OCI-LY7 (cell line): ENCODE results near the gene SLC9C1. TPM values are rescaled to one million over a fixed set of nuclear protein-coding genes. Genes with fewer than 3 reads are reported as not detected.

ENCODE experiments used
- BruUV-seq: library from RNA; stranded (reverse); fragments of 400-500 nt; replicated peaks from 2 replicates; lab custom pipeline; 2021; lab: Mats Ljungman, UMichigan
- CTCF ChIA-PET: fragments of 300-600 bp; sonication (Branson Sonifier 250); formaldehyde crosslinking; loops from one replicate; lab custom pipeline; 2022; ENCODE audit warnings: antibody characterized with exemption; ENCODE audit not compliant: unreplicated experiment; lab: Charles Lee
- POLR2A ChIA-PET: fragments of 300-600 bp; sonication (Branson Sonifier 250); formaldehyde crosslinking; loops from one replicate; lab custom pipeline; 2022; ENCODE audit warnings: antibody characterized with exemption; lab: Charles Lee
- DNase-seq: peaks from one replicate; pipeline ENCODE4 v3.0.0-alpha.2; 2015; ENCODE audit warnings: low spot score
- H2AFZ ChIP-seq: fragments of 200-600 bp; sonication (generic), shearing (Covaris generic); 2 replicates; pipeline ENCODE4 v1.6.1; 2014; ENCODE audit warnings: mild to moderate bottlenecking, antibody characterized with exemption, low read length, moderate library complexity
- H3K27ac ChIP-seq: fragments of 200-600 bp; sonication (generic); 2 replicates; pipeline ENCODE4 v1.5.1; 2014; ENCODE audit warnings: mixed run types, low read depth, mild to moderate bottlenecking, moderate library complexity, low read length, inconsistent platforms; ENCODE audit not compliant: poor library complexity, severe bottlenecking
- H3K36me3 ChIP-seq: fragments of 200-600 bp; sonication (generic); 2 replicates; pipeline ENCODE4 v1.6.1; 2014; ENCODE audit warnings: mild to moderate bottlenecking, antibody characterized with exemption, low read length, moderate library complexity, mixed read lengths; ENCODE audit not compliant: insufficient read depth
- H3K4me1 ChIP-seq: fragments of 200-600 bp; sonication (generic); 2 replicates; pipeline ENCODE4 v1.5.1; 2014; ENCODE audit warnings: mild to moderate bottlenecking, low read length; ENCODE audit not compliant: insufficient read depth, poor library complexity, severe bottlenecking
- H3K4me2 ChIP-seq: fragments of 200-600 bp; sonication (generic); 2 replicates; pipeline ENCODE4 v1.6.1; 2014; ENCODE audit warnings: mild to moderate bottlenecking, low read length
- H3K4me3 ChIP-seq: fragments of 200-600 bp; sonication (generic); 2 replicates; pipeline ENCODE4 v1.5.1; 2014; ENCODE audit warnings: mild to moderate bottlenecking, low read depth, low read length; ENCODE audit not compliant: poor library complexity, severe bottlenecking
- H3K79me2 ChIP-seq: fragments of 200-600 bp; sonication (generic); 2 replicates; pipeline ENCODE4 v1.6.1; 2016; ENCODE audit warnings: low read depth, mild to moderate bottlenecking, low read length, moderate library complexity, mixed read lengths; ENCODE audit not compliant: insufficient read depth
- H3K9me2 ChIP-seq: fragments of 200-600 bp; sonication (generic); 2 replicates; pipeline ENCODE4 v1.6.1; 2016; ENCODE audit warnings: mild to moderate bottlenecking, low read length, mixed read lengths; ENCODE audit not compliant: insufficient read depth
- H3K9me3 ChIP-seq: fragments of 200-600 bp; sonication (generic); 2 replicates; pipeline ENCODE4 v1.6.1; 2014; ENCODE audit warnings: mild to moderate bottlenecking, mixed run types, low read length, mixed read lengths
- H4K20me1 ChIP-seq: fragments of 200-600 bp; sonication (generic); 2 replicates; pipeline ENCODE4 v1.6.1; 2014; ENCODE audit warnings: mild to moderate bottlenecking, antibody characterized with exemption, low read length, moderate library complexity, mixed read lengths; ENCODE audit not compliant: insufficient read depth
- EZH2phosphoT487 ChIP-seq: fragments of 200-600 bp; sonication (generic); IDR thresholded peaks from 2 replicates; pipeline ENCODE4 v1.6.1; 2018; ENCODE audit warnings: low read depth, borderline replicate concordance, mild to moderate bottlenecking, mixed run types, antibody characterized with exemption, low read length, moderate library complexity, mixed read lengths
- intact Hi-C: fragments of 100-400 bp; cut with micrococcal nuclease; formaldehyde crosslinking; loops from one replicate; pipeline ENCODE4 v1.10.0; 2022; ENCODE audit not compliant: unreplicated experiment
- total RNA-seq, 2 experiments: library from RNA; depleted of rRNA in 1 of 2; stranded (reverse); fragments of >200 nt in 1 of 2; shearing (Covaris generic) in 1 of 2; gene quantifications; 2 replicates each; pipeline ENCODE4 v1.2.3, GENCODE V29; 2014 to 2022
- TF ChIP-seq, protein P1 (sequence below): fragments of 200-600 bp; sonication (generic); conservative IDR thresholded peaks from 2 replicates; pipeline ENCODE4 v1.5.1; 2014; ENCODE audit warnings: mild to moderate bottlenecking, antibody characterized with exemption, low read length, moderate library complexity, mixed read lengths

Gene SLC9C1
- total RNA-seq, 2 experiments from 2014 or later, result not detected

DNA sequence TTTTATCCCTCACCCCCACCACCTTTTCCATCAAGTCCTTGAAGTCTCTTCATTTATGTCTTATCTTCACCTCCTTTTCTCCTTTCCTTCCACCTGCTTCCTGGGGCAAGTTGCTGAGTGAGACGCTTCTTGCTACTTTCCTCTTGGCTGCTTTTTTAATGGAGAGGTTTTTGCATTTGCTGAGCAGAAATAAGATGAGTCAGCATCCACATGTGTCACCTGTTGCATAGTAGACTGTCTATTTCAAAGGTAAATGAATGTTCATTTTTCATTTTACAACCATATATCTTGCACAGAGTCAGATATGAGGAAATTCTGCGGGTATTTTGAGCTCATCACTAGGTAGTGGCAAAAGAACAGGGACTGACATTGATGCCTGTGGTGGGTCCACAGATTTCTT is 189.2 kb downstream of the SLC9C1 start:
- TF ChIP-seq, protein P1, sequence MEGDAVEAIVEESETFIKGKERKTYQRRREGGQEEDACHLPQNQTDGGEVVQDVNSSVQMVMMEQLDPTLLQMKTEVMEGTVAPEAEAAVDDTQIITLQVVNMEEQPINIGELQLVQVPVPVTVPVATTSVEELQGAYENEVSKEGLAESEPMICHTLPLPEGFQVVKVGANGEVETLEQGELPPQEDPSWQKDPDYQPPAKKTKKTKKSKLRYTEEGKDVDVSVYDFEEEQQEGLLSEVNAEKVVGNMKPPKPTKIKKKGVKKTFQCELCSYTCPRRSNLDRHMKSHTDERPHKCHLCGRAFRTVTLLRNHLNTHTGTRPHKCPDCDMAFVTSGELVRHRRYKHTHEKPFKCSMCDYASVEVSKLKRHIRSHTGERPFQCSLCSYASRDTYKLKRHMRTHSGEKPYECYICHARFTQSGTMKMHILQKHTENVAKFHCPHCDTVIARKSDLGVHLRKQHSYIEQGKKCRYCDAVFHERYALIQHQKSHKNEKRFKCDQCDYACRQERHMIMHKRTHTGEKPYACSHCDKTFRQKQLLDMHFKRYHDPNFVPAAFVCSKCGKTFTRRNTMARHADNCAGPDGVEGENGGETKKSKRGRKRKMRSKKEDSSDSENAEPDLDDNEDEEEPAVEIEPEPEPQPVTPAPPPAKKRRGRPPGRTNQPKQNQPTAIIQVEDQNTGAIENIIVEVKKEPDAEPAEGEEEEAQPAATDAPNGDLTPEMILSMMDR, result no peak
- no peak for TF ChIP-seq EZH2phosphoT487
- no TSS peak for BruUV-seq
- POLR2A ChIA-PET, result interaction anchor here (7.4 kb wide), 1 partner anchor 29 kb away, joined by 169 read pairs; the partner anchor contains the start of gene GCSAM
- H3K27ac ChIP-seq, result no peak overlapping the region
- H3K9me3 ChIP-seq, result no peaks in the 10 kb centered on the region
- no peak overlapping the region for H3K4me3 ChIP-seq
- CTCF ChIA-PET, result no interaction called here
- no peak overlapping the region for H3K4me2 ChIP-seq
- no peaks in the 10 kb centered on the region for H3K79me2 ChIP-seq
- DNase-seq, result no peak
- no peak overlapping the region for H2AFZ ChIP-seq
- intact Hi-C loops, result no loop called here
- peaks cover 22% of the 10 kb centered on the region for H3K36me3 ChIP-seq
- H4K20me1 ChIP-seq, result no peaks in the 10 kb centered on the region
- peaks cover 23% of the 10 kb centered on the region for H3K4me1 ChIP-seq
- H3K9me2 ChIP-seq, result no peaks in the 10 kb centered on the region

DNA sequence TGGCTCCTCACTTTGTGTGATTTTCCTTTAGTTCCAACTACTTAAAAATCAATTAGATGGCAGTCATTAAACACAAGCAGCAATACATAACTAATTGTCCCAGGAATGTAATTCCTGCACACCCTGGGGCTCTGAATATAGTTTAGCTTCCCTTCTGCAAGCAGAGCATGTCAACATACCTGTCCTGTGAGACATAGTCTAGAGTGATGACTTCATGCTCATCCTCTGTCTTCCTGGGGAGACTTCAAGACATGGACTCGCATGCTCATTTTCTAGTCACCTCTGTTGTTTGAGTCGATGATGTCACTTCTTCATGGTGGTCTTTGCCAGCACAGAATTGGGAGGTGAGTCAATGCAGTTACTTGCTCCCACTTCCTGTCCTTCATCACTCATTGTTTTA is 192.1 kb downstream of the SLC9C1 start:
- POLR2A ChIA-PET, result interaction anchor here (0.6 kb wide), 1 partner anchor 13 kb away, joined by 4 read pairs; no protein-coding TSS in a partner anchor
- TF ChIP-seq, protein P1, result no peak
- no peak for TF ChIP-seq EZH2phosphoT487
- H3K9me2 ChIP-seq, result no peaks in the 10 kb centered on the region
- no TSS peak for BruUV-seq
- no peak overlapping the region for H2AFZ ChIP-seq
- H4K20me1 ChIP-seq, result no peaks in the 10 kb centered on the region
- H3K79me2 ChIP-seq, result no peaks in the 10 kb centered on the region
- no peak overlapping the region for H3K27ac ChIP-seq
- CTCF ChIA-PET, result no interaction called here
- no peaks in the 10 kb centered on the region; the same call in 1 of the 2 replicates for H3K9me3 ChIP-seq
- H3K4me2 ChIP-seq, result no peak overlapping the region
- peaks cover 11% of the 10 kb centered on the region for H3K4me1 ChIP-seq
- peaks cover 21% of the 10 kb centered on the region for H3K36me3 ChIP-seq
- intact Hi-C loops, result no loop called here
- no peak overlapping the region for H3K4me3 ChIP-seq
- DNase-seq, result no peak

GRCh38 chr3:112097378-112097777 is 196.6 kb downstream of the SLC9C1 start:
- intact Hi-C loops, result no loop called here
- POLR2A ChIA-PET, result interaction anchor here (0.6 to 2.0 kb wide), 3 partner anchors 11 to 416 kb away, joined by 3 to 12 read pairs (median 3); no protein-coding TSS in a partner anchor
- no peak for DNase-seq

More at GRCh38 chr3:112097378-112097777, 196.6 kb downstream of the SLC9C1 start:
- Histone ChIP-seq H3K4me2 (no peak overlapping the region), H3K4me3 (no peak overlapping the region), H3K4me1 (peaks cover 25% of the 10 kb centered on the region), H3K9me2 (no peaks in the 10 kb centered on the region), H3K27ac (no peak overlapping the region), H3K36me3 (peaks cover 12% of the 10 kb centered on the region), H2AFZ (no peak overlapping the region), H4K20me1 (no peaks in the 10 kb centered on the region), H3K79me2 (no peaks in the 10 kb centered on the region; the same call in 1 of the 2 replicates), H3K9me3 (no peaks in the 10 kb centered on the region; the same call in 1 of the 2 replicates)
- BruUV-seq, result no TSS peak
- CTCF ChIA-PET, result interaction anchor here (0.8 kb wide), 1 partner anchor 14 kb away, joined by 3 read pairs; no protein-coding TSS in a partner anchor
- TF ChIP-seq EZH2phosphoT487, result no peak
- TF ChIP-seq, protein P1, result no peak
